Thyroid gland (tissue), 4 donors: ENCODE results near the gene GALNT9.

Experiments used
- CTCF ChIP-seq, 6 experiments: fragments of 200-600 bp in 3 of 6; fragments of 450-650 bp in 3 of 6; sonication (generic) in 3 of 6; IDR thresholded peaks; one replicate each; pipeline ENCODE4 v1.5.1; 2016 to 2019; ENCODE audit warnings: antibody characterized with exemption in 6 of 6, mild to moderate bottlenecking in 2 of 6, inconsistent platforms in 1 of 6, moderate library complexity in 1 of 6
- POLR2A ChIP-seq, 2 donors: fragments of 450-650 bp; IDR thresholded peaks; one replicate each; pipeline ENCODE4 v1.6.1; 2017; ENCODE audit warnings: antibody characterized with exemption in 2 of 2, mild to moderate bottlenecking in 2 of 2, moderate library complexity in 1 of 2

GRCh38 chr12:132319991-132320570 lies 9.3 kb downstream of the GALNT9 start:
- no peak for TF ChIP-seq CTCF (IDR thresholded peaks at IDR 0.05)
- TF ChIP-seq POLR2A (IDR thresholded peaks at IDR 0.05) = no peak
